HG02610 (cell line): ENCODE measurements around the gene MPV17L2.
"Not testable (repeated sequence)": the region's sequence is repeated elsewhere in the genome, so short reads cannot be mapped to it uniquely, and the experiment has no call there.

Source experiments
- ATAC-seq: cut with Tn5 transposase; IDR thresholded peaks from one replicate; pipeline ENCODE4 v1.9.1; 2021; ENCODE audit warnings: mild to moderate bottlenecking, moderate library complexity; ENCODE audit not compliant: unreplicated experiment

Gene MPV17L2

DNA sequence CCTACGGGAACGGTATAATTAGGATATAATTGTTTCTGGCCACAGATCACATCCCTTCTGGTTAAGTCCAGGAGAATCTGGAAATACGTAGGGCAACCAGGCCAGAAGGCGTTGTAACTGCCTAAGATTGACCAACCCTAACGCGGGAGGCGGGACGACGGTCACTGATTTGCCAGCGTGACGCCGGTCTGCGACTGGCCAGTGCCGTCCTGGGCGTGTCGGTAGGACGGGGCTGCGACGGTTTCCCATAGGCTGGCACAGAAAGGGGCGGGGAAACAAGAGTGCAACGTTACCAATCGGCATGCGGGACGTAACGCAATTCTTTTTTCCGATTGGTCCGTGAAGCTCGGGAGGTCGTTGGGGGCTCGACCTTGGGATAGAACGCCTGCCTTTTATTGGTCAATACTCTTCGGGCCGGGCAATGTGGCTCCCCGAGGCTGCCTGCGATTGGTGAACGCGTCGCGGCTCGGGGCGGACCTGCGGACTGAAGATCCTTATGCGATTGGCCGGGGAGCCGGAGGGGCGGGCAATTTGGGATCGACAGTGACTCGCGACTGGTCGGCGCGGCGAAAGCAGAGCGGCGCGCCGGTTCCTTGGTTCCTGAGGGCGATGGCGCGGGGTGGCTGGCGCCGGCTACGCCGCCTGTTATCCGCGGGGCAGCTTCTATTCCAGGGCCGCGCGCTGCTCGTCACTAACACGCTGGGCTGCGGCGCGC, at the start of gene MPV17L2:
TSS of gene MPV17L2 (plus strand) at position 546 of the 715 bp plus-strand sequence. CDS start at position 610, 64 bp downstream.
- ATAC-seq: peak; percentile 85

DNA sequence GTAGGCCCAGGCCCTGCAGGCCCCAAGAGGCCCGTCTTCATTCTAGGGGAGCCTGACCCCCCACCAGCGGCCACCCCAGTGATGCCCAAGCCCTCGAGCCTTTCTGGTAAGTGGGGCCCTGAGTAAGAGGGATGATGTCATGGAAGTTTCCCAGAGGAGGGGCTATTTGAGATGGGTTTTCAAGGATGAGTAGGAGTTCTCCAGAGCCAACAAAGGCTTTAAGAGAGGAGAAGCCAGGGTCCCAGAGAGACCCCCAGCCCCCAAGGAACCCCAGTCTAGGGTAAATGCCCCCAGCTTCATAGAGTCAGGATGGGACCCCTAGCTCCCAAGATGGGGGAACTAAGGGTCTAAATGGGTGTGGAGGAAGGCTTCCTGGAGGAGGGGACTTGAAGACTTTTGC, 49.1 kb upstream of the MPV17L2 start:
- no peak for ATAC-seq

GRCh38 chr19:18144361-18144760, 48.7 kb upstream of the MPV17L2 start:
- ATAC-seq: no peak

GRCh38 chr19:18144906-18145305, 48.1 kb upstream of the MPV17L2 start:
- ATAC-seq: no peak

GRCh38 chr19:18145391-18145999, 47.5 kb upstream of the MPV17L2 start:
- ATAC-seq: no peak

DNA sequence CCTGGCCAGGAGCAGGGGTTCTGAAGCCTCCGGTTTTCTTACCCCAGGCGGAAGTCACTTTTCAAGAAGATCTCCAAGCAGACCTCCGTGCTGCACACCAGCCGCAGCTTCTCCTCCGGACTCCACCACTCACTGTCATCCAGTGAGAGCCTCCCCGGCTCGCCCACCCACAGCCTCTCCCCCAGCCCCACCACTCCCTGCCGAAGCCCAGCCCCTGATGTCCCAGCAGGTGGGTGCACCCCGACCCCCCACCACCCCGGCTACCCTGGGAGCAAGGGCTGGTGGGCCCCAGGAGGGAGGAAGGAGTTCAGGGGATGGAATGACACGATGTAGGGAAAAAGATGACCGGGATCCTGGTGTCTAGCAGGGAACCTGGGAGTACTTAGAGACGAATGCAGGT, 45.6 kb upstream of the MPV17L2 start:
- no peak for ATAC-seq

GRCh38 chr19:18149596-18149975, 43.4 kb upstream of the MPV17L2 start:
- no peak for ATAC-seq

GRCh38 chr19:18150776-18151624, 42.0 kb upstream of the MPV17L2 start:
- no peak for ATAC-seq

DNA sequence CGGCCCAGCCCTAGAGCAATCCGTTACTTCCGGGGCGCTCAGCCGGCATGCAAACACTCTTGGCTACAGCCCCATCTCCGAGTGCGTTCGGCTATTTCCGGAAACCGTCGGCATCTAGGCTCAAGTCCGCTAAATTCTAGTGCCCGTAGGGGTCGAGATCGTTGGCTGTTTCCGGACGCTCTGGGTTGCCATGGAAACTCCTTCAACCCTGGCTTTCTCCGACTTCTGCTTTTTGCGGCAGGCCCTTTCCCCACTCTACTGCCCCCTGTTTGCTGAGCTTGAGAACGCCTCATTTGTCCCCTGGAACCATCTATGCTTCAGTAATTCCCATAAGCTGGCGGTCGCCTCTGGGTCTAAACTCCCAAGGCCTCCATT, 40.6 kb upstream of the MPV17L2 start:
- peak; percentile 66 for ATAC-seq

DNA sequence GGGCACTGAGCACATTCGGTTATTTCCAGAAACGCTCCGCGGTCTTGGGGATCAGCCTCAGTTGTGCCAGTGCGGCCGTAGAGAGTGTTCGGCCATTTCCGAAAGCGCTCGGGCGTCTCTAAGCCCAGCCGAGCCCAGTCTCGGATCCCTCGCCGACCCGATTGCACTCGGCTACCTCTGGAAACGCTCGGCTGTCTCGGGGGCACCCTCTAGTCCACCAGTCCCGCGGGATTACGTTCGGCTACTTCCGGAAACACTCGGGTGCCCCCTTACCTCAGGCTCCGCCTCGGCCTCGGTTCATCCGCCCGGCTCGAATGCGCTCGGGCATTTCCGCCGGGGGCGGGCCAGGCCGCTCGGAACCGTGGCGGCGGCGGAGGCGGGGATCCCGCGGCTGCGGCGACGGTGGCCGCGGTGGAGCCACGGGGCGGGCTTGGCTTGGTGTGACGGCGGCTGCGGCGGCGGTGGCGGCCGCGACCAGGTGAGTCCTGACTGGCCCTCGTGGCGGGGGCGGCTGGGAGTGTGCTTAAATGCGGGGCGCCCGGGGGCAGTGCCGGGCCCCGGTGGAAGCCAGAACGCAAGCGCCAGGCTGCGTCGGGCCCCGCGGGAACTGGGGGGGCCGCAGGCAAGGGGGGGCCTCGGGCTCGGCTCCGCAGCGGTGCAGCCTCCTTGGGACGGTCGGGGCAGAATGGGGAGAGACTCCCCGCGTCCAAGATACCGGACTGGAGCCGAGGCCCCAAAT, 40.0 kb upstream of the MPV17L2 start, which contains the start of gene PIK3R2:
TSS of gene PIK3R2 (plus strand) at position 347 of the 739 bp plus-strand sequence. CDS start 2,717 bp downstream, outside the sequence.
- ATAC-seq: peak; percentile 74

DNA sequence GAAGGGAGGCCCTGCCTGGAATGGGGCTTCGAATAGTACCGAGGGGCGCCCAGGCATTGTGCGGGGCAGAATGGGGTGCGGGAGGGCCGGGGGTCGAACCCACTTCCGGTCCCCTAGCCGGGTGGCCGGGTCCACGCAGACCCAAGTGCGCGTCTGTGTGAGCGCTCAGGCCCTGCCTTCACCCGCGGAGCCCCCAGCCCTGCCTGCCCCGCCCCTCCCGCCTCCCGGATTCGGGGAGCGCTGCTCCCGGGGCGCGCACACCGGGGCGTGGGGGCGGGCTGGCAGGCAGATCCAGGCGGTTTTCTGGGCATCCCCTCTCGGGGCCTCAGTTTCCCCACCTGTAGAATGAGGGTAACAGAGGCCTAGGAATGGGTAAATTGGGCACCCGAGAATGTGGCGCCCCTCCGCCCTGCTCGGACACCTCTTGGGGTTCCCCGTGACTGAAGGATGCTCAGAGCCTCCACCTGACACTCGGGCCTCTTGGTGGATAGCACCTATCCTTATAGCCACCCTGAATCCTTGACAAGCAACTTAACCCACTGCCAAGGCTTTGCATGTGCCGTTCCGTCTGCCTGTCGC, 39.4 kb upstream of the MPV17L2 start:
- no peak for ATAC-seq

GRCh38 chr19:18155095-18156087, 37.6 kb upstream of the MPV17L2 start:
- ATAC-seq: no peak

GRCh38 chr19:18156268-18156667, 36.8 kb upstream of the MPV17L2 start:
- ATAC-seq: no peak

DNA sequence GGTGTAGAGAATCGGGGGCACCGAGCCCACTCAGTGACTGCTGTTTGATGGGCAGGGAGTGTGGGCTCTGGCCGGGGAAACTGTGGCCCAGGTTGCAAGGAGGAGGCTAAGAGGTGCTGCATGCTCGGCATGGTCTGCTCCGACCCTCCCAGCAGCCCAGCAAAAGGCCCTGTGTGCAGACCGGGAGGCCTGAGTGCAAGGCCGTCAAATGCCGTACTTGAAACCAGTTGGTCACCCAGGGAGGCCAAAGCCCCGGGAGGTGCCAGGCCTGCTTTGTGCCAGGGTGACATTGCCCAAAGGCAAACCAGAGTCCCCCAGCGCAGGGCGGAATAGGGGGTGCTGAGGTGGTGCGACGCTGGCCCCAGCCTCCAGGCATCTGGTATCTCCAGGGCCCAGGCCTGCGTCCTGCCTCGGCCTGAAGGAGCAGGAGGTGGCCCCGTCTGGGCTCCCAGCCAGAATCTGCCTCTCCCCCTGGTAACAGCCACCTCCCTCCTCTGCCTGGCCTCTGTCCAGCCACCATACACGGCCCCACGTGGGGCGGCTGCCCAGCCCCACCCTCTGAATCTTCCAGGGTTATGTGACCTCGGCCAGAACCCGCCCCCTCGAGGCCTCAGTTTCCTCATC, 36.1 kb upstream of the MPV17L2 start:
- no peak for ATAC-seq

DNA sequence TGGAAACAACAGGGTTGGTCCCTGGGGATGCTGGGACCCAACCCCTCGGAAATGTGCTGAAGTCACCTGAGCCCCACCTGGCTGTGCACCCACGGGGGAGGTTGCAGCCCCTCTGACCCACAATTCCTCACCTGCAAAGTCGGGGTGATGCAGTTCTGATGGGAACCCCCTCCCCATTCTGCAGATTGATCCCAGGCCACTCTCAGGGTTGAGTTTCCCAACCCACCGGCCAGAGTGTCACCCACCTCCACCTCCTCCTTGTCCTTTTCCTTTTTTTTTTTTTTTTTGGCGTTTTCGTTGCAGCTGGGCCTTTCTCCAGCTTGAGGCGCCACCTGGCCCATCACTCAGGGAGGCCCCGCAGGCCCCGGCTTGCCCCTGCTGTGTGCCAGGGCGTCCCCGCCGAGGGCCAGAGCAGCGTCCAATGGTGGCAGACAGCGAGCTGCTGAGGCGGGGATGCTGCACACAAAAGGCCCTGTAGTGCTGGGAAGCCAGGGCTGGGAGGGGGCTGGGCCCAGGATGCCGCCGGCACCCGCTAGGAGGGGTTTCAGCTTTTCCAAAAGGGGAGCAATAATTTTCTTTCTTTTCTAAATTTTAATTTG, 35.5 kb upstream of the MPV17L2 start:
- no peak for ATAC-seq

- ATAC-seq: no peak
Observed at GRCh38 chr19:18158467-18158866, 34.6 kb upstream of the MPV17L2 start.

GRCh38 chr19:18159059-18159616, 33.9 kb upstream of the MPV17L2 start:
- not testable (repeated sequence) for ATAC-seq

GRCh38 chr19:18159810-18160209, 33.2 kb upstream of the MPV17L2 start:
- no peak for ATAC-seq
